Panc1 (cell line): Measurements from ENCODE around the gene DTHD1. TPM values are rescaled to one million over a fixed set of nuclear protein-coding genes. Genes with fewer than 3 reads are reported as not detected.

Experiments
- ATAC-seq: fragments of 200-7000 bp; cut with Tn5 transposase; 2 replicates; pipeline ENCODE4 v1.9.1; 2020; ENCODE audit warnings: mild to moderate bottlenecking, moderate library complexity
- BruUV-seq: library from RNA; stranded (reverse); fragments of 400-500 nt; replicated peaks from 2 replicates; lab custom pipeline; 2021; lab: Mats Ljungman, UMichigan
- CTCF ChIA-PET: fragments of 300-600 bp; sonication (Branson Sonifier 250); formaldehyde crosslinking; loops from one replicate; lab custom pipeline; 2022; ENCODE audit warnings: antibody characterized with exemption; lab: Charles Lee
- POLR2A ChIA-PET: fragments of 300-600 bp; sonication (Branson Sonifier 250); formaldehyde crosslinking; loops from one replicate; lab custom pipeline; 2022; ENCODE audit warnings: antibody characterized with exemption; lab: Charles Lee
- DNase-seq: peaks from one replicate; pipeline ENCODE4 v3.0.0-alpha.2; 2010; ENCODE audit warnings: low read depth, low spot score
- H3K27ac ChIP-seq: 2 replicates; pipeline ENCODE4 v1.5.1; 2011; ENCODE audit warnings: mild to moderate bottlenecking, low read length, inconsistent platforms
- H3K27me3 ChIP-seq: fragments of 200-500 bp; sonication (Bioruptor generic); 2 replicates; pipeline ENCODE4 v1.6.0; 2014; ENCODE audit warnings: low read length, inconsistent platforms; ENCODE audit not compliant: control insufficient read depth, insufficient read depth
- H3K36me3 ChIP-seq: fragments of 200-500 bp; sonication (Bioruptor generic); 2 replicates; pipeline ENCODE4 v1.5.1; 2014; ENCODE audit warnings: inconsistent platforms, mild to moderate bottlenecking, low read length, moderate library complexity; ENCODE audit not compliant: control insufficient read depth, insufficient read depth
- H3K4me1 ChIP-seq: 2 replicates; pipeline ENCODE4 v1.5.1; 2011; ENCODE audit warnings: inconsistent platforms, mild to moderate bottlenecking, low read length, moderate library complexity; ENCODE audit not compliant: control insufficient read depth, insufficient read depth
- H3K4me3 ChIP-seq, 2 experiments: 2 replicates each; pipeline ENCODE4 v1.5.1; 2011 to 2012; ENCODE audit warnings: low read depth in 2 of 2, low read length in 2 of 2, mild to moderate bottlenecking in 2 of 2, inconsistent platforms in 1 of 2, moderate library complexity in 1 of 2
- H3K9me3 ChIP-seq: fragments of 200-500 bp; sonication (Bioruptor generic); 2 replicates; pipeline ENCODE4 v1.5.1; 2014; ENCODE audit warnings: low read depth, mild to moderate bottlenecking, inconsistent platforms, low read length, moderate library complexity; ENCODE audit not compliant: control insufficient read depth, insufficient read depth
- POLR2AphosphoS5 ChIP-seq: IDR thresholded peaks from 2 replicates; pipeline ENCODE4 v1.6.1; 2012; ENCODE audit warnings: mild to moderate bottlenecking, low read depth, low read length, moderate library complexity
- SIN3A ChIP-seq: IDR thresholded peaks from 2 replicates; pipeline ENCODE4 v1.6.1; 2012; ENCODE audit warnings: low read depth, mild to moderate bottlenecking, low read length, moderate library complexity, borderline replicate concordance; ENCODE audit not compliant: insufficient read depth
- TCF7L2 ChIP-seq: IDR thresholded peaks from 2 replicates; pipeline ENCODE4 v1.6.1; 2011; ENCODE audit warnings: mild to moderate bottlenecking, low read depth, low read length, inconsistent platforms
- in situ Hi-C: cut with HindIII; loops from 2 replicates; pipeline ENCODE4 v1.10.0; 2016; ENCODE audit warnings: low sequenced_read_pairs, low pct_unique_long_range_greater_than_20kb
- intact Hi-C: fragments of 100-400 bp; cut with micrococcal nuclease; formaldehyde crosslinking; loops from one replicate; pipeline ENCODE4 v1.10.0; 2022; ENCODE audit not compliant: unreplicated experiment
- total RNA-seq: library from RNA; stranded (reverse); gene quantifications from one replicate; pipeline ENCODE4 v1.2.1, GENCODE V29; 2021; ENCODE audit not compliant: unreplicated experiment
- TF ChIP-seq, protein P1 (sequence below): fragments of 450-650 bp; IDR thresholded peaks from 2 replicates; pipeline ENCODE4 v1.5.1; 2017; ENCODE audit warnings: mild to moderate bottlenecking
- TF ChIP-seq, protein P2 (sequence below), 2 experiments: IDR thresholded peaks; 2 replicates each; pipeline ENCODE4 v1.6.1; 2011 to 2012; ENCODE audit warnings: low read depth in 2 of 2, control low read depth in 1 of 2, low read length in 1 of 2, mild to moderate bottlenecking in 1 of 2, moderate library complexity in 1 of 2; ENCODE audit not compliant: insufficient read depth in 1 of 2

Gene DTHD1
- total RNA-seq, 1 experiment from 2014 or later, result not detected

DNA sequence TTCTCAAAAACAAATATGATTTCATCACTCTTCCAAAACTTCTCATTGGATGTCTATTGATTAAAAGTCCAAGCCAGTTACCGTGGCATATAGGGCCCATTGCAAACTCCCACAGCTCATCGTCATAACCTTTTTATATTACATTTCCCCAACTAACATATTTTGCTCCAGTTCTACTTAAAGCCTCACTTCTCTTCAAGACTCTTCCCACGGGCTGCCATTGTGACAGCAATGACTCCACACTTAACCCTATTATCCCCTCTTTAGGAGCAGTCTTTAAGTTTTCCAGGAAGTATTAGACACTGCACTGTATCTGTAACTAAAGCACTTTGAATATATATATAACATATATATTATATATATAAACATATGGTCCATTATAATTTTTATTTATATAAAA lies 44.5 kb downstream of the DTHD1 start:
- CTCF ChIA-PET, result no interaction called here
- in situ Hi-C loops, result no loop called here

DNA sequence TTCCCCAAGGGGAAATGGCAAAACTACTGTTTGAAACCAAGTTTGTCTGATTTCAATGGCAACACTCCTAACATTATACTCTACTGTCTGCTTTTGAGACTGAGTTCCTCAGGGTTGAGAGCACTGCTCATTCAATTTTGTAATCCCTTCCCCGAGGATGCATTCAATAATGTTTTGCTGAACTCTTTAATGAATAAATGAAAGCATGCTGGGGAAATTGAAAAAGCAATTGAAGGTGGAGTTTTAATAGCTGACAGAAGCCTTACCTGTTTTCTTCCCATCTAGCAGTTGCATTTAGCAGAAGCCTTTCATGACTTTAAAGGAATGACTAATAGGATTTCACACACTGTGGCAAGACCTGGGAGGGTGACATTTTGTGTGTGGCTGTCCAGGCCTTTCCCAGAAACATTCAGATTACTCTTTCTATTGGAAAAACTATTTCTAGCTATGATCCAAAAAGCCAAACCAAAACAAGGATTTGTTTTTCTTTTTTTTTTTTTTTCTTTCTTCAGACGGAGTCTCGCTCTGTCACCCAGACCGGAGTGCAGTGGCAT lies 45.1 kb downstream of the DTHD1 start:
- intact Hi-C loops (no loop called here), in situ Hi-C loops (no loop called here)
- TF ChIP-seq, protein P1, sequence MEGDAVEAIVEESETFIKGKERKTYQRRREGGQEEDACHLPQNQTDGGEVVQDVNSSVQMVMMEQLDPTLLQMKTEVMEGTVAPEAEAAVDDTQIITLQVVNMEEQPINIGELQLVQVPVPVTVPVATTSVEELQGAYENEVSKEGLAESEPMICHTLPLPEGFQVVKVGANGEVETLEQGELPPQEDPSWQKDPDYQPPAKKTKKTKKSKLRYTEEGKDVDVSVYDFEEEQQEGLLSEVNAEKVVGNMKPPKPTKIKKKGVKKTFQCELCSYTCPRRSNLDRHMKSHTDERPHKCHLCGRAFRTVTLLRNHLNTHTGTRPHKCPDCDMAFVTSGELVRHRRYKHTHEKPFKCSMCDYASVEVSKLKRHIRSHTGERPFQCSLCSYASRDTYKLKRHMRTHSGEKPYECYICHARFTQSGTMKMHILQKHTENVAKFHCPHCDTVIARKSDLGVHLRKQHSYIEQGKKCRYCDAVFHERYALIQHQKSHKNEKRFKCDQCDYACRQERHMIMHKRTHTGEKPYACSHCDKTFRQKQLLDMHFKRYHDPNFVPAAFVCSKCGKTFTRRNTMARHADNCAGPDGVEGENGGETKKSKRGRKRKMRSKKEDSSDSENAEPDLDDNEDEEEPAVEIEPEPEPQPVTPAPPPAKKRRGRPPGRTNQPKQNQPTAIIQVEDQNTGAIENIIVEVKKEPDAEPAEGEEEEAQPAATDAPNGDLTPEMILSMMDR, result no peak
- CTCF ChIA-PET, result no interaction called here
- Histone ChIP-seq H3K4me3 (no peak overlapping the region), H3K9me3 (no peaks in the 10 kb centered on the region), H3K27ac (no peak overlapping the region), H3K36me3 (no peaks in the 10 kb centered on the region), H3K27me3 (no peaks in the 10 kb centered on the region), H3K4me1 (no peaks in the 10 kb centered on the region)
- POLR2A ChIA-PET, result interaction anchor here (0.7 kb wide), 1 partner anchor 513 kb away, joined by 6 read pairs; no protein-coding TSS in a partner anchor
- no peak for DNase-seq
- no peak for ATAC-seq
- BruUV-seq, result no TSS peak

More for the DNA sequence above, 44.5 kb downstream of the DTHD1 start:
- no TSS peak for BruUV-seq
- ATAC-seq (no peak), DNase-seq (no peak)
- POLR2A ChIA-PET, result no interaction called here
- intact Hi-C loops, result no loop called here
- no peak overlapping the region for H3K27ac ChIP-seq
- no peaks in the 10 kb centered on the region for H3K36me3 ChIP-seq
- H3K4me3 ChIP-seq, result no peak overlapping the region
- H3K27me3 ChIP-seq, result no peaks in the 10 kb centered on the region
- no peaks in the 10 kb centered on the region for H3K4me1 ChIP-seq
- H3K9me3 ChIP-seq, result no peaks in the 10 kb centered on the region
- TF ChIP-seq, protein P2, sequence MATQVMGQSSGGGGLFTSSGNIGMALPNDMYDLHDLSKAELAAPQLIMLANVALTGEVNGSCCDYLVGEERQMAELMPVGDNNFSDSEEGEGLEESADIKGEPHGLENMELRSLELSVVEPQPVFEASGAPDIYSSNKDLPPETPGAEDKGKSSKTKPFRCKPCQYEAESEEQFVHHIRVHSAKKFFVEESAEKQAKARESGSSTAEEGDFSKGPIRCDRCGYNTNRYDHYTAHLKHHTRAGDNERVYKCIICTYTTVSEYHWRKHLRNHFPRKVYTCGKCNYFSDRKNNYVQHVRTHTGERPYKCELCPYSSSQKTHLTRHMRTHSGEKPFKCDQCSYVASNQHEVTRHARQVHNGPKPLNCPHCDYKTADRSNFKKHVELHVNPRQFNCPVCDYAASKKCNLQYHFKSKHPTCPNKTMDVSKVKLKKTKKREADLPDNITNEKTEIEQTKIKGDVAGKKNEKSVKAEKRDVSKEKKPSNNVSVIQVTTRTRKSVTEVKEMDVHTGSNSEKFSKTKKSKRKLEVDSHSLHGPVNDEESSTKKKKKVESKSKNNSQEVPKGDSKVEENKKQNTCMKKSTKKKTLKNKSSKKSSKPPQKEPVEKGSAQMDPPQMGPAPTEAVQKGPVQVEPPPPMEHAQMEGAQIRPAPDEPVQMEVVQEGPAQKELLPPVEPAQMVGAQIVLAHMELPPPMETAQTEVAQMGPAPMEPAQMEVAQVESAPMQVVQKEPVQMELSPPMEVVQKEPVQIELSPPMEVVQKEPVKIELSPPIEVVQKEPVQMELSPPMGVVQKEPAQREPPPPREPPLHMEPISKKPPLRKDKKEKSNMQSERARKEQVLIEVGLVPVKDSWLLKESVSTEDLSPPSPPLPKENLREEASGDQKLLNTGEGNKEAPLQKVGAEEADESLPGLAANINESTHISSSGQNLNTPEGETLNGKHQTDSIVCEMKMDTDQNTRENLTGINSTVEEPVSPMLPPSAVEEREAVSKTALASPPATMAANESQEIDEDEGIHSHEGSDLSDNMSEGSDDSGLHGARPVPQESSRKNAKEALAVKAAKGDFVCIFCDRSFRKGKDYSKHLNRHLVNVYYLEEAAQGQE (IDR thresholded peaks at IDR 0.05; ENCODE audit: insufficient read depth in 1 of 2, low read depth in 2 of 2, low read length in 1 of 2), result no peak
- TF ChIP-seq SIN3A, result no peak

DNA sequence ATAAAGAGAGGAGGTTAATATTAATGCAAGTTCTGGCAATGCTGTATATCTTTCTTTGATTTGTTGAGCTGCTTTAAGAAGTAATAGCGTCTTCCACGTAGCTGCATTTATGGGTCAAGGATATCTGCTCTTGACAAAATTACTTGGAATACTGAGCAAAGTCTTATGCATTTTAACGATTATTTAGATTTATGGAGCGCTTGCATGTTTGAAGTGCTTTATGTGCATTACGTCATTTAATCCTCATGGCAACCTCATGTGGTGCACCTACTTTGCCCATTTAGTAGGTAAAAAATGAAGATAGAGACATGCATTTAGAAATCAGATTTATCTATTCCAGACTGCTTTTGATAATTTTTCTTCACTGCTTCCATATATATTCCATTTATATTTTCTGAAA lies 46.0 kb downstream of the DTHD1 start:
- Histone ChIP-seq H3K4me3 (no peak overlapping the region), H3K36me3 (no peaks in the 10 kb centered on the region), H3K27ac (no peak overlapping the region), H3K27me3 (no peaks in the 10 kb centered on the region), H3K9me3 (no peaks in the 10 kb centered on the region), H3K4me1 (no peaks in the 10 kb centered on the region)
- in situ Hi-C loops (no loop called here), intact Hi-C loops (no loop called here)
- ChIA-PET POLR2A (no interaction called here), CTCF (no interaction called here)
- no TSS peak for BruUV-seq
- no peak for DNase-seq
- TF ChIP-seq, protein P1, result no peak
- TF ChIP-seq TCF7L2 (no peak), POLR2AphosphoS5 (no peak), SIN3A (no peak)
- TF ChIP-seq, protein P2 (IDR thresholded peaks at IDR 0.05; ENCODE audit: insufficient read depth in 1 of 2, low read depth in 2 of 2, low read length in 1 of 2), result no peak
- ATAC-seq, result no peak
